Dendritic cell treated with granulocyte-macrophage colony-stimulating factor and Interleukin-4, amounts not matched to agents 40 ng/mL and 50 ng/mL, for 4 days (primary cell): ENCODE results near the gene C13orf46.

Experiments
- H3K27ac Mint-ChIP-seq: one replicate; pipeline ENCODE4 v1.8.0; 2022; ENCODE audit warnings: mild to moderate bottlenecking, mixed read lengths
- H3K27me3 Mint-ChIP-seq: one replicate; pipeline ENCODE4 v1.8.0; 2022; ENCODE audit warnings: mild to moderate bottlenecking, mixed read lengths
- H3K36me3 Mint-ChIP-seq: one replicate; pipeline ENCODE4 v1.8.0; 2022; ENCODE audit warnings: low read depth, mixed read lengths
- H3K4me1 Mint-ChIP-seq: one replicate; pipeline ENCODE4 v1.8.0; 2022; ENCODE audit warnings: low read depth, mixed read lengths
- H3K4me3 Mint-ChIP-seq: one replicate; pipeline ENCODE4 v1.8.0; 2022; ENCODE audit warnings: mild to moderate bottlenecking, moderate library complexity, mixed read lengths
- H3K9me3 Mint-ChIP-seq: one replicate; pipeline ENCODE4 v1.8.0; 2022; ENCODE audit warnings: mixed read lengths
- intact Hi-C: fragments of 100-400 bp; cut with micrococcal nuclease; formaldehyde crosslinking; loops from one replicate; pipeline ENCODE4 v1.15.0; 2022

C13orf46 gene

DNA sequence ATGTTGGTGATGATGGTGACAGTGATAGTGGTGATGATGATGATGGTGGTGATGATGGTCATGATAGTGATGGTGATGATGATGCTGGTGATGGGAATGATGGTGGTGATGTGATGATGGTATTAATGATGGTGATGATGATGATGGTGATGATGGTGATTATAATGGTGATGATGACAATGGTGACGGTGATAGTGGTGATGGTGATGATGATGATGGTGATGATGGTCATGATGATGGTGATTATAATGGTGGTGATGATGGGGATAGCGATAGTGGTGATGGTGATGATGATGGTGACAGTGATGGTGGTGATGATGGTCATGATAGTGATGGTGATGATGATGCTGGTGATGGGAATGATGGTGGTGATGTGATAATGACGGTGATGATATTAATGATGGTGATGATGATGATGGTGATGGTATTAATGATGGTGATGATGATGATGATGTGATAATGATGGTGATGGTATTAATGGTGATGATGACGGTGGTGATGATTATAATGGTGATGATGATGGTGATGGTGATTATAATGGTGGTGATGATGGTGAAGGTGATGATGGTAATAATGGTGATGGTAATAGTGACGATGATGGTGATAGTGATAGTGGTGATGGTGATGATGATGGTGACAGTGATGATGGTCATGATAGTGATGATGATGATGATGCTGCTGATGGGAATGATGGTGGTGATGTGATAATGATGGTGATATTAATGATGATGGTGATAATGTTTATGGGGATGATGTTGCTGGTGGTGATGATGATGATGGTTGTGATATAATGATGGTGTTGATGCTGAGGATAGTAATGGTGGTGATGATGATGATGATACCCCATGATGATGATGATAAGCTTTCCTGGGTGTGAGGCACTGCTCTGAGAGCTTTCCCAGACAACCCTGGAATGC, 7.7 kb downstream of the C13orf46 start:
- Mint-ChIP-seq H3K27me3 (no peaks in the 10 kb centered on the region), H3K36me3 (no peaks in the 10 kb centered on the region), H3K4me1 (no peaks in the 10 kb centered on the region), H3K4me3 (no peak overlapping the region), H3K9me3 (no peaks in the 10 kb centered on the region), H3K27ac (no peak overlapping the region)
- intact Hi-C loops = no loop called here

- Mint-ChIP-seq H3K27ac (no peak overlapping the region), H3K9me3 (peaks cover 2% of the 10 kb centered on the region), H3K4me1 (no peaks in the 10 kb centered on the region), H3K36me3 (no peaks in the 10 kb centered on the region), H3K27me3 (no peaks in the 10 kb centered on the region), H3K4me3 (no peak overlapping the region)
- intact Hi-C loops = no loop called here
Observed at GRCh38 chr13:113965383-113965874, 8.4 kb downstream of the C13orf46 start.

DNA sequence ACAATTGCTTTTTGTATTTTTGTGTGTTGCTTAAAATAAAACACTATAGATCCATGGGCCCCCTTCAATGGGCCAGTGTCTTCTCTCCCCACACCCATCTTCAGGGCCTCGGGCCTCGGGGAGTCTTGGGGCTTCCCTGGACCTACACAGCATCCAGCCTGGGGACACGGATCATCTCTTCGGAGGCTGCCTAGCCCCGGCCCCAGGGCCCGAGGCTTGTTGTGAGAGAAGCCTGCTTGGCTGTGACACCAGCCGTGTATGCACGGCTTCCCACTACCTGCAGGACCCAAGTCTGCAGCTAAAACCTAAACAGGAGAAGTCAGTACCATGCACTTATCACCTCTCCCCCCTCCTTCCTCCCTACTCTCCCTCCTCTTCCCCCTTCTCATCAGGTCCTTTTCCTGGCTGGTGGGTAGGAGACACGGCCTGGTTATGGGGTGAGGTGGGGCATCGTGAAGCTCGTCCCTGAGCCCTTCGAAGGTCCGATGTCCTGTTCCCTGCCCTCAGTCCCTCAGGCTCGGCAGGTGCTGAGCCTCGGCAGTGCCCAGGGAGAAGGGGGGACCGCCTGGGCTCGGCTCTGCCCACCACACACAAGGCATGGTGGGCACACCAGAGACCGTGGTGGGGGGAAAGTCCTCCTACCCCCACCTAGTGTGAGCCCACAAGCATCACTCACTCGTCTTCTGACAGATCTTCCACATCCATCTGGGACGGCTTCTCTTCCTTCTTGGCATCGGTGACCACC, 9.5 kb downstream of the C13orf46 start:
- H3K27ac Mint-ChIP-seq = no peak overlapping the region
- no peaks in the 10 kb centered on the region for H3K27me3 Mint-ChIP-seq
- intact Hi-C loops = no loop called here
- H3K36me3 Mint-ChIP-seq = no peaks in the 10 kb centered on the region
- H3K9me3 Mint-ChIP-seq = peaks cover 10% of the 10 kb centered on the region
- no peaks in the 10 kb centered on the region for H3K4me1 Mint-ChIP-seq
- H3K4me3 Mint-ChIP-seq = no peak overlapping the region

- Mint-ChIP-seq H3K27ac (no peak overlapping the region), H3K4me1 (no peaks in the 10 kb centered on the region), H3K27me3 (no peaks in the 10 kb centered on the region), H3K9me3 (peaks cover 18% of the 10 kb centered on the region), H3K36me3 (no peaks in the 10 kb centered on the region), H3K4me3 (no peak overlapping the region)
- intact Hi-C loops = no loop called here
Observed at GRCh38 chr13:113963376-113963775, 10.5 kb downstream of the C13orf46 start.

DNA sequence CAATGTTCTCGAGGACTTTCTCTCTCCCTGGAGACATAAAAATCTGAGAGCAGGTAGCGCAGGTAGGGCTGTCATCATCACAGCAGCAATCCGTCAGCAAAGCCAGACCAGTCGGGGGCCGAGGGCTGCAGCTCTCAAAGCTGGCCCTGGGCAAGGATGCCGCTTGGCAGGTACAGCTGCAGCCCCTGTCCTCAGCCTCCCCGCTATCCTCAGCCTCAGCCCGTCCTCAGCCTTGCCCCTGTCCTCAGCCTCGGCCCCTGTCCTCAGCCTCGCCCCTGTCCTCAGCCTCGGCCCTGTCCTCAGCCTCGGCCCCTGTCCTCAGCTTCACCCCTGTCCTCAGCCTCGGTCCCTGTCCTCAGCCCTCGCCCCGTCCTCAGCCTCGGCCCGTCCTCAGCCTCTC, 10.9 kb downstream of the C13orf46 start:
- Mint-ChIP-seq H3K9me3 (peaks cover 18% of the 10 kb centered on the region), H3K27me3 (no peaks in the 10 kb centered on the region), H3K27ac (no peak overlapping the region), H3K4me1 (no peaks in the 10 kb centered on the region), H3K36me3 (no peaks in the 10 kb centered on the region), H3K4me3 (no peak overlapping the region)
- intact Hi-C loops = no loop called here

- Mint-ChIP-seq H3K4me3 (no peak overlapping the region), H3K4me1 (no peaks in the 10 kb centered on the region), H3K27ac (no peak overlapping the region), H3K36me3 (no peaks in the 10 kb centered on the region), H3K27me3 (no peaks in the 10 kb centered on the region), H3K9me3 (peaks cover 18% of the 10 kb centered on the region)
- intact Hi-C loops = no loop called here
Observed at GRCh38 chr13:113962386-113962785, 11.5 kb downstream of the C13orf46 start.

DNA sequence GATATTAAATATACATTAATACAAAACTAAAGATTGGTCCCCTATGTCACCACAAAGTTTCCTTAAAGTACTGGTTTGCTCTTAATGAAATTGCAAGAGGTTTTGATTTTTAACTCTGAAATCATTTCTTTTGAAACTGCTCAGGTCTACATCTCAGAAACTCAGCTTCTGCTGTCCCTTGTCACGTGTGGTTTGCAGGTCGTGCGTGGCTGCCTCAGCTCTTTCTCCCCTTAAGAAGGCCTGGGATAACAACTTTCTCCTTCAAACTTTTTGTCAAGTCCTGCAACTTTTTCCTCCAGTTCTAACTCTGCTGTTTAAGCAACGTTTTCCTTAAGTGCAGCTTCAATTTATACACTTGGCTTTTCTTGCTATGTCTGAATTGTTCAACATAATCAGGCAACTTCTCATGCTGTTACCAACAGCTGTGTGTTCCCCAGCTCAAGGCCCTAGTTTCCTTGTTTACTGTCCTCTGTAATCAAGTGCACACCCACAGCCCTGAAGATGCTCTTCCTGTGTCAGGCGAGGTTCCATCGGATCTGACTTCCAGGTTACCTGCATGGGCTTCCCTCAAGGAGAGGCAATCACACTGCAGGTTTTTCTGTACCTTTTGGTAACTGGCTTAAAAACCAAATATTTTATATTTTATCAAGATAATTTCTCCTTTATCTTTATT, 13.5 kb downstream of the C13orf46 start:
- peaks cover 34% of the 10 kb centered on the region for H3K9me3 Mint-ChIP-seq
- intact Hi-C loops = no loop called here
- H3K36me3 Mint-ChIP-seq = peaks cover 10% of the 10 kb centered on the region
- no peak overlapping the region for H3K4me3 Mint-ChIP-seq
- no peaks in the 10 kb centered on the region for H3K27me3 Mint-ChIP-seq
- H3K4me1 Mint-ChIP-seq = no peaks in the 10 kb centered on the region
- H3K27ac Mint-ChIP-seq = no peak overlapping the region

DNA sequence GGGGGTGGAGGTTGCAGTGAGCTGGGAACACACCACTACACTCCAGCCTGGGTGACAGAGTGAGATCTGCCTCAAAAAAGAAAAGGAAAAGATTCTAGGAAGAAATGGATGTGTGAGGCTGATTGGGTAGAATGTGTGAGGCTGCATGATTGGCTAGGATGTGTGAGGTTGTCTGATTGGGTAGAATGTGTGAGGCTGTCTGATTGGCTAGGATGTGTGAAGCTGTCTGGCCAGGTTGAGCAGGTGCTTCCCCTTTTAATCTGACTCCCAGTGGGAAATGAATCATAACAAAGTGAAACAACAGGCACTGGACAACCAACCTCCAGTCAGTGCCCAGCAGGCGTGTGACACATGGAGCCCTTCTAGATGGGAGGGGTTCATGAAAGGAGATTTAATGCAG, 14.7 kb downstream of the C13orf46 start:
- no peak overlapping the region for H3K4me3 Mint-ChIP-seq
- no peak overlapping the region for H3K27ac Mint-ChIP-seq
- intact Hi-C loops = no loop called here
- H3K9me3 Mint-ChIP-seq = peaks cover 45% of the 10 kb centered on the region
- no peaks in the 10 kb centered on the region for H3K4me1 Mint-ChIP-seq
- H3K27me3 Mint-ChIP-seq = peaks cover 5% of the 10 kb centered on the region
- H3K36me3 Mint-ChIP-seq = peaks cover 20% of the 10 kb centered on the region

DNA sequence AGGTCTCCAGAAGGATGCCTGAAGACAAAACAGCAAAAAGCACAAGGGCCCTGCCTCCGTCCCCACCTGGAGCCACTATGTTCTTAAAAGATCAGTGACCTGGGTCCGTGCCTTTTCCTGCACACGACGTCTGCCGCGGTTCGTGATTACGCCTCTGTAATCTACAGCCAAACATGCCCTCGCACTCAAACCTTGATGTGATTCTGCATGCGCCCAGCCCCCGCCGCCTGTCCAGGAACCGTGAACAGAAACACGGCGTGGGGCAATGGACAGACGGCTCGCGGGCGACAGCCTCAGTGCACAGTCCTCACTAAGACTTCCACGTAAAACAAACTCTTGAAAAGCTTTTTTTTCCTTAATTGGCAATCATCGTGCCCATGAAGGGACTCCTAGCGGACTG, 15.5 kb downstream of the C13orf46 start:
- no peak overlapping the region for H3K27ac Mint-ChIP-seq
- no peaks in the 10 kb centered on the region for H3K4me1 Mint-ChIP-seq
- H3K36me3 Mint-ChIP-seq = peaks cover 20% of the 10 kb centered on the region
- H3K4me3 Mint-ChIP-seq = no peak overlapping the region
- intact Hi-C loops = no loop called here
- peaks cover 5% of the 10 kb centered on the region for H3K27me3 Mint-ChIP-seq
- H3K9me3 Mint-ChIP-seq = peaks cover 45% of the 10 kb centered on the region

DNA sequence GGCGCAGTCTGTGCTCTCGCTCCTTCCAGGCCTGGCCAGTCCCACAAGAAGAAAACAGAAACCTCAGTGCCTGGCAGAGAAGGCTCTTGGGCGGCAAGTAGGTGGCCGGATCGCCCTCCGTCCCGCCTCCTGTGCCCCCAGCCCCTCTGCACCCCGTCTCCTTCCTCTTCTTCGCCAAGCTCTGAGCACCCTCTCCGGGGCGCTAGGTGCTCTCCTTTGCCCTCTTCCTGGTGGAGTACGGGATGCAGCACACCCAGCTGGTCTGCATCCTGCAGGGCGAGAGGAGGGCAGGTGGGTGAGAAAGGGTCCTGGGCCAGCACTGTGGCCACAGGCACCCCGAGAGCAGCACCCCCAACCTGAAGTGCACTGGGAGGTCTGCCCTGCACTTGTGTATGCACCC, 17.3 kb downstream of the C13orf46 start:
- Mint-ChIP-seq H3K27ac (no peak overlapping the region), H3K36me3 (peaks cover 20% of the 10 kb centered on the region)

DNA sequence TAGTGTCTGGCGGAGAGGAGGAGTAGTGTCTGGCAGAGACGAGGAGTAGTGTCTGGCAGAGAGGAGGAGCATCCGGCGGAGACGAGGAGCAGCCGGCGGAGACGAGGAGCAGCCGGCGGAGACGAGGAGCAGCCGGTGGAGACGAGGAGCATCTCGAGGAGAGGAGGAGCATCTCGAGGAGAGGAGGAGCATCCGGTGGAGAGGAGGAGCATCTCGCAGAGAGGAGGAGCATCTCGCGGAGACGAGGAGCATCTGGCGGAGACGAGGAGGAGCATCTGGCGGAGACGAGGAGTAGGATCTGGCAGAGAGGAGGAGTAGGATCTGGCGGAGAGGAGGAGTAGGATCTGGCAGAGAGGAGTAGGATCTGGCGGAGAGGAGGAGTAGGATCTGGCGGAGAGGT, 18.2 kb downstream of the C13orf46 start:
- Mint-ChIP-seq H3K27me3 (peaks cover 10% of the 10 kb centered on the region), H3K4me1 (peaks cover 11% of the 10 kb centered on the region), H3K36me3 (peaks cover 20% of the 10 kb centered on the region), H3K4me3 (no peak overlapping the region), H3K9me3 (peaks cover 45% of the 10 kb centered on the region), H3K27ac (no peak overlapping the region)
- intact Hi-C loops = no loop called here

More for the DNA sequence above, 17.3 kb downstream of the C13orf46 start:
- Mint-ChIP-seq H3K4me3 (no peak overlapping the region), H3K27me3 (peaks cover 8% of the 10 kb centered on the region), H3K9me3 (peaks cover 45% of the 10 kb centered on the region), H3K4me1 (peaks cover 2% of the 10 kb centered on the region)
- intact Hi-C loops = no loop called here

- H3K9me3 Mint-ChIP-seq = peaks cover 41% of the 10 kb centered on the region
- intact Hi-C loops = no loop called here
- H3K27ac Mint-ChIP-seq = no peak overlapping the region
- H3K4me3 Mint-ChIP-seq = no peak overlapping the region
- H3K4me1 Mint-ChIP-seq = peaks cover 13% of the 10 kb centered on the region
- H3K36me3 Mint-ChIP-seq = peaks cover 20% of the 10 kb centered on the region
- peaks cover 15% of the 10 kb centered on the region for H3K27me3 Mint-ChIP-seq
Observed at GRCh38 chr13:113955235-113955634, 18.6 kb downstream of the C13orf46 start.

GRCh38 chr13:113954046-113954835, 19.6 kb downstream of the C13orf46 start:
- Mint-ChIP-seq H3K27ac (no peak overlapping the region), H3K4me1 (peaks cover 15% of the 10 kb centered on the region)

More at GRCh38 chr13:113954046-113954835, 19.6 kb downstream of the C13orf46 start:
- Mint-ChIP-seq H3K4me3 (no peak overlapping the region), H3K27me3 (peaks cover 15% of the 10 kb centered on the region), H3K9me3 (peaks cover 33% of the 10 kb centered on the region), H3K36me3 (peaks cover 20% of the 10 kb centered on the region)
- intact Hi-C loops = no loop called here
